Measurements from ENCODE around the gene C1orf185.

- TF ChIP-seq POLR2A (IDR thresholded peaks at IDR 0.05; ENCODE audit: low read depth, low read length) = no peak
- no peak for TF ChIP-seq POLR2AphosphoS5 (IDR thresholded peaks at IDR 0.05; ENCODE audit: low read depth, low read length)
- TF ChIP-seq POU2F2 (IDR thresholded peaks at IDR 0.05; ENCODE audit: low read depth, low read length) = no peak
- no peak for TF ChIP-seq SPI1 (IDR thresholded peaks at IDR 0.05; ENCODE audit: low read depth, low read length)
Measured at GRCh38 chr1:51070640-51071039, 31.4 kb upstream of the C1orf185 start.

Data from GM12891 (cell line).